ENCODE results near the gene SPP2.
A peak's percentile ranks its signal among the peaks of the same experiment; 100 is the strongest.

SPP2 gene

GRCh38 chr2:234100686-234101085 lies 50.2 kb downstream of the SPP2 start:
- peak overlapping the region; percentile 90 for H3K4me2 ChIP-seq
- peaks cover 10% of the 10 kb centered on the region for H3K9me3 ChIP-seq

GRCh38 chr2:234102112-234102511 lies 51.6 kb downstream of the SPP2 start:
- peak overlapping the region; percentile 90 for H3K4me2 ChIP-seq
- 0 out of 2 replicates have a peak overlapping the region, but pooled peaks have one; percentile 3 for H3K4me3 ChIP-seq
- peak overlapping the region; percentile 96 for H3K27ac ChIP-seq
- H3K4me1 ChIP-seq = peaks cover 90% of the 10 kb centered on the region
- H3K27me3 ChIP-seq = no peaks in the 10 kb centered on the region
- no peaks in the 10 kb centered on the region for H3K36me3 ChIP-seq
- H4K20me1 ChIP-seq = no peaks in the 10 kb centered on the region
- H3K9ac ChIP-seq = no peak overlapping the region; the same call in 1 of the 2 replicates
- H3K9me3 ChIP-seq = peaks cover 23% of the 10 kb centered on the region
- no peak for TF ChIP-seq Cebpa-rat (IDR thresholded peaks at IDR 0.05)

More at GRCh38 chr2:234100686-234101085, 50.2 kb downstream of the SPP2 start:
- Histone ChIP-seq H4K20me1 (no peaks in the 10 kb centered on the region), H3K36me3 (no peaks in the 10 kb centered on the region), H3K27ac (peak overlapping the region; percentile 96), H3K4me1 (peaks cover 99% of the 10 kb centered on the region), H3K9ac (peak overlapping the region; percentile 86; the same call in 1 of the 2 replicates), H3K4me3 (peak overlapping the region; percentile 59), H3K27me3 (no peaks in the 10 kb centered on the region)
- no peak for TF ChIP-seq Cebpa-rat (IDR thresholded peaks at IDR 0.05)

GRCh38 chr2:234107861-234108260 lies 57.4 kb downstream of the SPP2 start:
- Histone ChIP-seq H3K9me3 (peaks cover 61% of the 10 kb centered on the region), H3K4me3 (no peak overlapping the region), H3K27ac (no peak overlapping the region), H4K20me1 (no peaks in the 10 kb centered on the region), H3K4me1 (peaks cover 38% of the 10 kb centered on the region), H3K9ac (no peak overlapping the region), H3K27me3 (no peaks in the 10 kb centered on the region), H3K4me2 (no peak overlapping the region), H3K36me3 (0 out of 2 replicates have a peak, but pooled peaks cover 6% of the 10 kb centered on the region)
- TF ChIP-seq Cebpa-rat (IDR thresholded peaks at IDR 0.05) = no peak

- Histone ChIP-seq H3K9ac (no peak overlapping the region), H3K4me2 (no peak overlapping the region), H3K4me3 (no peak overlapping the region), H3K9me3 (peaks cover 64% of the 10 kb centered on the region), H3K4me1 (peaks cover 37% of the 10 kb centered on the region), H4K20me1 (no peaks in the 10 kb centered on the region), H3K27ac (peak overlapping the region; percentile 25; the same call in 1 of the 2 replicates), H3K27me3 (no peaks in the 10 kb centered on the region), H3K36me3 (0 out of 2 replicates have a peak, but pooled peaks cover 6% of the 10 kb centered on the region)
- no peak for TF ChIP-seq Cebpa-rat (IDR thresholded peaks at IDR 0.05)
These were observed 58.8 kb downstream of the SPP2 start for GRCh38 chr2:234109321-234109720.

GRCh38 chr2:234110219-234110618 lies 59.7 kb downstream of the SPP2 start:
- Histone ChIP-seq H3K9me3 (peaks cover 73% of the 10 kb centered on the region), H4K20me1 (no peaks in the 10 kb centered on the region), H3K4me2 (no peak overlapping the region), H3K27me3 (no peaks in the 10 kb centered on the region), H3K27ac (0 out of 2 replicates have a peak overlapping the region, but pooled peaks have one; percentile 11), H3K9ac (no peak overlapping the region), H3K36me3 (peaks cover 6% of the 10 kb centered on the region; the same call in 1 of the 2 replicates), H3K4me1 (peaks cover 31% of the 10 kb centered on the region), H3K4me3 (no peak overlapping the region)
- TF ChIP-seq Cebpa-rat (IDR thresholded peaks at IDR 0.05) = no peak

GRCh38 chr2:234111523-234111922 lies 61.0 kb downstream of the SPP2 start:
- H3K36me3 ChIP-seq = peaks cover 6% of the 10 kb centered on the region; the same call in 1 of the 2 replicates
- H3K27ac ChIP-seq = no peak overlapping the region
- H3K27me3 ChIP-seq = no peaks in the 10 kb centered on the region
- peaks cover 75% of the 10 kb centered on the region for H3K9me3 ChIP-seq
- TF ChIP-seq Cebpa-rat (IDR thresholded peaks at IDR 0.05) = no peak
- H3K9ac ChIP-seq = no peak overlapping the region
- peaks cover 22% of the 10 kb centered on the region for H3K4me1 ChIP-seq
- H3K4me3 ChIP-seq = no peak overlapping the region
- H3K4me2 ChIP-seq = no peak overlapping the region
- H4K20me1 ChIP-seq = no peaks in the 10 kb centered on the region

- TF ChIP-seq Cebpa-rat (IDR thresholded peaks at IDR 0.05) = no peak
- Histone ChIP-seq H3K9me3 (peaks cover 72% of the 10 kb centered on the region), H3K9ac (no peak overlapping the region), H3K4me3 (no peak overlapping the region), H4K20me1 (no peaks in the 10 kb centered on the region), H3K27ac (no peak overlapping the region; the same call in 1 of the 2 replicates), H3K36me3 (peaks cover 4% of the 10 kb centered on the region; the same call in 1 of the 2 replicates), H3K4me2 (no peak overlapping the region), H3K4me1 (peaks cover 27% of the 10 kb centered on the region), H3K27me3 (no peaks in the 10 kb centered on the region)
These were observed 65.5 kb downstream of the SPP2 start for GRCh38 chr2:234116010-234116409.

- H3K27me3 ChIP-seq = no peaks in the 10 kb centered on the region
- H3K4me2 ChIP-seq = no peak overlapping the region
- H4K20me1 ChIP-seq = no peaks in the 10 kb centered on the region
- TF ChIP-seq Cebpa-rat (IDR thresholded peaks at IDR 0.05) = no peak
- no peak overlapping the region for H3K27ac ChIP-seq
- no peak overlapping the region for H3K9ac ChIP-seq
- peaks cover 13% of the 10 kb centered on the region for H3K4me1 ChIP-seq
- 0 out of 2 replicates have a peak, but pooled peaks cover 4% of the 10 kb centered on the region for H3K36me3 ChIP-seq
- peaks cover 40% of the 10 kb centered on the region for H3K9me3 ChIP-seq
- H3K4me3 ChIP-seq = no peak overlapping the region
These were observed 71.5 kb downstream of the SPP2 start for GRCh38 chr2:234121999-234122398.

- Histone ChIP-seq H3K4me1 (peaks cover 24% of the 10 kb centered on the region), H4K20me1 (no peaks in the 10 kb centered on the region), H3K27ac (no peak overlapping the region), H3K4me2 (no peak overlapping the region), H3K36me3 (no peaks in the 10 kb centered on the region), H3K4me3 (no peak overlapping the region), H3K27me3 (no peaks in the 10 kb centered on the region), H3K9me3 (peaks cover 47% of the 10 kb centered on the region), H3K9ac (no peak overlapping the region)
- no peak for TF ChIP-seq Cebpa-rat (IDR thresholded peaks at IDR 0.05)
These were observed 75.1 kb downstream of the SPP2 start for GRCh38 chr2:234125451-234126145.

GRCh38 chr2:234126146-234126470 lies 75.6 kb downstream of the SPP2 start:
- no peaks in the 10 kb centered on the region for H4K20me1 ChIP-seq
- H3K4me3 ChIP-seq = no peak overlapping the region
- H3K9me3 ChIP-seq = peaks cover 47% of the 10 kb centered on the region
- TF ChIP-seq Cebpa-rat (IDR thresholded peaks at IDR 0.05) = no peak
- H3K9ac ChIP-seq = no peak overlapping the region
- H3K27ac ChIP-seq = no peak overlapping the region
- H3K36me3 ChIP-seq = no peaks in the 10 kb centered on the region
- no peak overlapping the region for H3K4me2 ChIP-seq
- H3K4me1 ChIP-seq = peaks cover 19% of the 10 kb centered on the region
- H3K27me3 ChIP-seq = no peaks in the 10 kb centered on the region
